ENCODE measurements around the gene NLRP5.
A peak's percentile ranks its signal among the peaks of the same experiment; 100 is the strongest.
"Not testable (repeated sequence)": the region's sequence is repeated elsewhere in the genome, so short reads cannot be mapped to it uniquely, and the experiment has no call there.

Gene NLRP5

DNA sequence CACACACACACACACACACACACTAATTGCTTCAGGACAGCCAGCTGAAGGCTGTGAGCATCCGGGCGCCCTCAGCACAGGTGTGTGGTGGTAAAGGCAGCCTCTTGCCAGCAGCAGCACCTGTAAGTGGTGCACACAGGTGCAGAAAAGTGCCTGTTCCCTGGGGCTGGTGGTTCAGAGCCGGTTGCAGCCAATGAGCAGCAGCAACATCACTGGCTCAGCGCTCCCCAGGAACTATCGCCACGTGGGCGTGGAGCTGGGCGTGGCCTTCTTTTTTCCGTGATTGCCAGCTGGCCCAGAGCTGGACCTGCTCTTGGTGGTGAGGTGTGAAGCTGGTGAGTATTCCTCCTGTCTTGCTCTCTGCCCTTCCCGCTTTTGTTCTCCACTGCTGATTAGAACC is at the start of gene NLRP5:
NLRP5 (plus strand) TSS at position 289 of the 400 bp plus-strand sequence.
- no peak for DNase-seq

GRCh38 chr19:55939206-55939605 is 47.4 kb upstream of the NLRP5 start:
- DNase-seq = no peak

DNA sequence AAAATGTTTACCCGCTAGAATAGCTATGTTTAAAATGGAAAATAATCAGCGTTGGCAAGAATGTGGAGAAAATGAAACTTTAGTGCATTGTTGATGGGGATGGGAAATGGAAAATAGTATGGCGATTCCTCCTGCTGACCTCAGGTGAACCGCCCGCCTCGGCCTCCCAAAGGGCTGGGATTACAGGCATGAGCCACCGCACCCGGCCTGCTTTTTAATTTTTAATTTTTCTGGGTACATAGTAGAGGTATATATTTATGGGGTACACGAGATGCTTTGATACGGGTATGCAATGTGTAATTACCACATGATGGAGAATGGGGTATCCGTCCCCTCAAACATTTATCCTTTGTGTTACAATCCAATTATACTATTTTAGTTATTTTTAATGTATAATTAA is 46.3 kb upstream of the NLRP5 start:
- DNase-seq = no peak

DNA sequence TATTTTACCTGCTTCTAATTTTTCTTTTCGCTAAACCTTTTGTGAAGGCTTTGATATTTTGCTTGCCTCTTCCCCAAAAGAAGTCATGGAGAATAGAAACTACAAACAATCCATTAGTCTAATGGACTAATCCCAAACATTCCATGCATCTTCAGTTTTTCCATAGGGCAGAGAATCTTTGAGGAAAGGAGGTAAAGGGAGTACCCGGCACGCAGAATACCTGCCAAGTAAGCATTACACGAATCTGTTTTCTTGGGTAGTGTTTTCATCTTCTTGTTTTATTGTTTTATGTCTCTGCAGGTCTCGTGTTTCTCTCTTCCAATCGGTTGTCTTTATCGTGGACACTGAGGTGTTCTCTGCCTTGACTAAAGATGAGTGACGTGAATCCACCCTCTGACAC is 39.0 kb upstream of the NLRP5 start, which contains the start of gene NLRP8:
NLRP8 (plus strand) TSS at position 301 of the 400 bp plus-strand sequence.
- no peak for DNase-seq

DNA sequence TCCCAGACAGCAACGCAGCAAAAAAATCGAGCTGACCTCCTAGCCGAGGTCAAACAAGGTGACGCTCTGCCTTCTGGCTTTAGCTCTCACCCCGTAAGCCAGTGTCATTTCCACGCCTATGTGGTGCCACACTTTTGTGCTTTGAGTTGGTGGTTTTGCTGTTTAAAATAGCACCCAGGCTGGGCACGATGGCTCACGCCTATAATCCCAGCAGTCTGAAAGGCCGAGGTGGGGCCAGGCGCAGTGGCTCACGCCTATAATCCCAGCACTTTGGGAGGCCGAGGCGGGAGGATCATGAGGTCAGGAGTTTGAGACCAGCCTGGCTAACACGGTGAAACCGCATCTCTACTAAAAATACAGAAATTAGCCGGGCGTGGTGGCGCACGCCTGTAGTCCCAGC is 36.0 kb upstream of the NLRP5 start:
- DNase-seq = not testable (repeated sequence)

GRCh38 chr19:55956431-55956830 is 30.1 kb upstream of the NLRP5 start:
- DNase-seq = no peak

DNA sequence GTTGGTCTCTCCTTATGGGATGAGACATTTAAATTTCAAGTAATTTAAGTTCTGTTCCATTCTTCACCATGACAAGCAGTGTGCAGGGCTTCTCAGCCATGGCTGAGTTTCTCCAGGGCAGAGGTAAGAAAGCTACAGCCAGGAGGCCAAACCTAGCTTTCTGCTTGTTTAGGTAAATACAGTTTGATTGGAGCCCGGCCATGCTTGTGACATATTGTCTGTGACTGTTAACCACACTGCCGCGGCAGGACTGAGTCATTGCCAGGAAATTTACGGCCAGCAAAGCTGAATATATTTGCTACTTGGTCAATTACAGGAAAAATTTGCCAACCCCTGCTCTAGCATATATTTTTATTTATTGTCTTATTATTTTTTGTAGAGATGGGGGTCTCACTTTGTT is 28.2 kb upstream of the NLRP5 start:
- DNase-seq = no peak

DNA sequence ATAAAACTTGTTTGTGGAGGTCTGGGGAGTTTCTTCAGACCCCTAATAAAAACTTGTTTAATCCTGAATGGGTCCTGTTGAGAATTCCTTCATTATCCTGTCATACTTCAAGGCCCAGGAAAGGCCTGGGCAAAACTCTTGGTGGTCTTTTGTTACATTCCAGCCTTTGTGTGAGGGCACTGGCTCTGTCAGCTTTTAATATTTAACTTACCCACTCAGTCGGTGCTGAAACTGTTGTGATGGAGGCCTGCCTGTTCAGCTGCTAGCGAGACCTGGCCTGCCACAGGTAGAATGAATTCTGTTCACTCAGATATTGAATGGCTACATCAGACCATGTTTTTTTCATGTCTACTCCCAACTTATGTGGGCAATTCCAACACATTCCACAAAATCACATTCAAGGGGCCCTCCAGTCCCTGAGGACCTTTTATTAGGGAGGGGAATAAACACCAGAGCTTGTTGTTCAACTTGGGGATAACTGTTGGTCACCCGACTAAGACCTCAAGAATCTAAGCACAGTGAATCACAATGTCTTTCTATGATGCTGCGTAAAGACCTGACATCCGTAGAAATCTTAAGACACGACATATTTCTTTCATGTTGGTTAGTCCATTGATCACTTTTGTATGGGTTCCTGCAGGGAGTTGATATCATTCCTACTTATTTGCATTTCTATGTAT is 26.4 kb upstream of the NLRP5 start:
- DNase-seq = no peak

DNA sequence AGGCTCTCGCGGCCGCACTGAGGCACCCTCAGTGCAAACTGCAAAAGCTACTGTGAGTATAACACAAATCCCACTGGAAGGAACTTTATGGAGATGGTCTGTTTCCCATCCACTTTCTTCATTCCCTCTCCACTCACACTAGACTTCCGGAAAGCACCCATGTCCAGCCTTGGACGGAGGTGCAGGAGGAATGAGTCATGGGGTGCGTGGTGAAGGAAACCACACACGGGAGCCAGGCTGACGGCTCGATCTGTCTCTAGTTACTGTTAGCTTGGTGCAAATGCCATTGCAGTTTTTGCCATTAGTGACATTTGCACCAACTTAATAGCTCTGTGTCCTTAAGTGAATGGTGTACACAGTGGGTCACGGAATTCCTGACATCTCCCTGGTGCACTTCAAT is 24.4 kb upstream of the NLRP5 start:
- DNase-seq = no peak

GRCh38 chr19:55973982-55974381 is 12.6 kb upstream of the NLRP5 start:
- no peak for DNase-seq

GRCh38 chr19:55980415-55980814 is 6.2 kb upstream of the NLRP5 start:
- no peak for DNase-seq

DNA sequence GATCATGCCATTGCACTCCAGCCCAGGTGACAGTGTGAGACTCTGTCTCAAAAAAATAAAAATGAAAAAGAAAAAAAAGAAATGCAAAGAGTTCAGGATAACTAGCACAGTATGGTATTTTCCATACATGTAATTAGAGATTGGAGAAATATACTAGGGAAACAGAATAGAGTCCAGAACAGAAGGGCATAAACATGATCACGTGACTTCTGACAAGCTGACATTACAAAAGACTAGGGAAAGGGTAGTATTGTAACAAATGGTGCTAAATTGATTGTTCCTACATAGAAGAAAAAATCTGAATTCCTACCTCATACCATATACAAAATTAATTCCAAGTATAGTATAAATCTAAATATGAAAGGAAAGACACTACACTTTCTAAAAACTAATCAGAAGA is 1.3 kb upstream of the NLRP5 start:
- DNase-seq = no peak

DNA sequence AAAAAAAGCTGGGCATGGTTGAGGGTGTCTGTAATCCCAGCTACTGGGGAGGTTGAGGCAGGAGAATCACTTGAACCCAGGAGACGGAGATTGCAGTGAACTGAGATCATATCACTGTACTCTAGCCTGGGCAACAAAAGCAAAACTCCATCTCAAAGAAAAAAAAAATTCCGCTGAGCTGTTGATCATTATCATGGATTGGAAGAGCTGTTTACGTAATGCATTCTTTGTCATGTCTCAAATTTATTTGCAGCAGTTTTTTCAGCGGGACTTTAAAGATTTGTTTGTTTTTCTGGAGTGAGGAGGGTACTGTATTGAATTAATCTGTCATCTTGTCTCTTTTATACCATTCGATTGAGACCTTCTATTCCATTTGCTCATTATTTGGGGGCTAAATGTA is 4.3 kb downstream of the NLRP5 start:
- DNase-seq = no peak

DNA sequence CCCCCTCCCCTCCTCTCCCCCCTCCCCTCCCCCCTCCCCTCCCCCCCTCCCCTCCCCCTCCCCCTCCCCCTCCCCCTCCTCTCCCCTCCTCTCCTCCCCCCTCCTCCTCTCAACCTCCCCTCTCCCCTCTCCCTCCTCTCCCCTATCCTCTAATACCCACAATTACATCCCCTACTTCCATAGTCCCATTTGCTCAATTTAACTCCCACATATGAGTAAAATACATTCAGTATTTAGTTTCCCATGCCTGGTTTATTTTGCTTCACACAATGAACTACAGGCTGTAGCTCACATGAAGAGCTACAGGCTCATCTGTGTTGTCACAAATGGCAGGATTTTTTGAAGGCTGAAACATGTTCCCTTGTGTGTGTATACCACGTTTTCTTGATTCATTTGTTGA is 6.9 kb downstream of the NLRP5 start:
- no peak for DNase-seq

GRCh38 chr19:56014765-56015164 is 28.2 kb downstream of the NLRP5 start:
- no peak for DNase-seq

GRCh38 chr19:56015756-56016155 is 29.2 kb downstream of the NLRP5 start:
- DNase-seq = no peak

DNA sequence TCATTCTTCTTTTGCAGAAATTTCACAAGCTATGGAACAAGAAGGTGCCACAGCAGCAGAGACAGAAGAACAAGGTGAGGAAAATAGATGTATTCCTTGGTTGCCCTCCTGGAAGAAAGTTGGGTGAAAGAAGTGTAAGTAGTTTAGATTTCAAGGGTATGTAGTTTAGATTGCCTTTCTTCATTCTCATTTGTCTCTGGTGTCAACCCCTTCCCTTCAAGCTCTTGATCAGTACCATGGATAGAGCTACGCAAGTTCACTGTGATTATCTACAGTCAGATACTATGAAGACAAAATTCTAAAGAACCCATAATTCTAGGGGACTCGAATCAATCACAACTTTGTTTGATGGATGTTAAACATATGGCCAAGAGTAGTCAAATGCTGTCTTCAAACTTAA is 32.8 kb downstream of the NLRP5 start:
- not testable (repeated sequence) for DNase-seq

- DNase-seq = not testable (repeated sequence)
These were observed 33.9 kb downstream of the NLRP5 start for GRCh38 chr19:56020355-56020975.

DNA sequence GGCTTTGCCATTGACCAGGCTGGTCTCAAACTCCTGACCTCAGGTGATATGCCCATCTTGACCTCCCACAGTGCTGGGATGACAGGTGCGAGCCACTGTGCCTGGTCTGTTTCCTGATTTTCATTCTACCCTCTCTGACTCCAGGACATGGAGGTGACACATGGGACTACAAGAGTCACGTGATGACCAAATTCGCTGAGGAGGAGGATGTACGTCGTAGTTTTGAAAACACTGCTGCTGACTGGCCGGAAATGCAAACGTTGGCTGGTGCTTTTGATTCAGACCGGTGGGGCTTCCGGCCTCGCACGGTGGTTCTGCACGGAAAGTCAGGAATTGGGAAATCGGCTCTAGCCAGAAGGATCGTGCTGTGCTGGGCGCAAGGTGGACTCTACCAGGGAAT is 40.2 kb downstream of the NLRP5 start:
- peak; percentile 49 to 82 for DNase-seq

DNA sequence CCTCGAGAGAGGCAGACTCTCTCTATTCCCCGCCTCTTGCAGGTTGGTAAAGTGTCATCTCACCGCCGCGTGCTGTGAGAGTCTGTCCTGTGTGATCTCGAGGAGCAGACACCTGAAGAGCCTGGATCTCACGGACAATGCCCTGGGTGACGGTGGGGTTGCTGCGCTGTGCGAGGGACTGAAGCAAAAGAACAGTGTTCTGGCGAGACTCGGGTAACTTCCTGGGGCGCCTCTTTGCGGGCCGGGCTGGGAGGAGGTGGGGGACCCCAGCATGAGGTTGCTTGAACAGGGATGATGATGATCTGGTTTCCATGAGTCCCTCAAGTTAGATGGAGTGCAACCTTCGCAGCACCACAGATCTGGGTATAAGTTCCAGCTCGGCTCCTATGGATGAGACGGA is 67.0 kb downstream of the NLRP5 start:
- no peak for DNase-seq

DNA sequence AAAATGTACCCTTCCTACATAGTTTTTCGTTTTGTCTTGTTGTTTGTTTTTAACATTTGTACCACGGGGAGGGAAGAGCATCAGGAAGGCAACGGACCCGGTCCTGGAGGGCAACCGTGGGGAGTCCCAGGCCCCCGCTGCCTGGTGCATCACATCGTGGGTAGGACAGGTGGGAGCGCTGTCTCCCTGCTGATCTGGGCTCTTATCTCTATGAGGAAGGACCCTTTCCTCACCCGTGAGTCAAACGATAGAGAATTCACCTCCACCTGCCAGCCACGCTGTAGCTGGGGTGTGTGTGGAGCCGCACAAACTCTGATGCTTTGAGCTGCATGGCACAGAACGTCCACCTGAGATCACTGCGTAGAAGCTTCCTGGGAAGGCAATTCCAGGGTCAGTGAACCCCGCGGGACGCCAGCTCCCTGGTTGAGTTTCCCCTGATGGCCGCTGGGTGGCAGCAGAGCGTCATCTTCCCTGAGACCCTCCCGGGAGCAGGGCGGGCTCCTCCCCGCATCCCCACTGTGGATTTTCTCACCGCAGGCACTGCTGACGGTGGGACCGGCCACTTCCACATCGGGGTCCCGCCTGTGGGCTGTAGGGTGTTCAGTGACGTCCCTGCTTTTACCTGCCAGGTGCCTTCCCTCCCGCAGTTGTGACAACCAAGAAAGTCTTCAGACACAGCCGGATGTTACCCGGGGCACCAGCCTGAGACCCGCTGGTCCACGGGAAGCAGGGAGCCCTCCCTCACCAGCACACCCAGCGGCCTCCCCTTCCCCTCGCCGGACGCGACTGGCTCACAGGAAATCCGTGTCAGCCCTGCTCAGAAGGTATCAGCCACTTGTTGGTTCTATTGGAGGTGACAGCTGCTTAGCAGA is 79.8 kb downstream of the NLRP5 start:
- DNase-seq = peak; percentile 46 to 63

DNA sequence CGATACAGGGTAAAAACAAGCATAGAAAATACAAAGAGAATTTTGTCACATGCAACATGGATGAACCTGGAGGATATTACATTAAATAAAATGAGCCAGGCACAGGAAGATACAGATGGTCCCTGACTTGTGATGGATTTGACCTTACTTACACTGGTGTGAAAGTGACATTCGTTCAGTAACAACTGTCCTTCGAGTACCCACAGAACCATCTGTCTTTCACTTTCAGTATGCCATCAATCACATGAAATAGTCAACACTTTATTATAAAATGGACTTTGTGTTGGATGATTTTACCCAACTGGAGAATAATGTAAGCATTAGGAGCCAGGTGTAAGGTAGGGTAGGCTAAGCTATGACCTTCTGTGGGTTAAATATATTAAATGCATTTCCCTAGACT is 83.1 kb downstream of the NLRP5 start:
- no peak for DNase-seq

GRCh38 chr19:56071151-56071550 is 84.6 kb downstream of the NLRP5 start:
- DNase-seq = peak; percentile 50 to 66

- peak; percentile 24 to 28 for DNase-seq
These were observed 89.9 kb downstream of the NLRP5 start for GRCh38 chr19:56076498-56076897.
